Activated CD4-positive, alpha-beta T cell treated with anti-CD3 and anti-CD28 coated beads for 1 hour (primary cell): ENCODE measurements around the gene SINHCAF.

Experiments used
- DNase-seq: peaks from one replicate; pipeline ENCODE4 v3.0.0-alpha.2; 2020

The SINHCAF gene

GRCh38 chr12:31231611-31232360 lies 94.2 kb downstream of the SINHCAF start:
- no peak for DNase-seq
